Measurements from ENCODE around the gene IRF9. TPM values are rescaled to one million over a fixed set of nuclear protein-coding genes. Genes with fewer than 3 reads are reported as not detected.

Gene IRF9
- total and polyA plus RNA-seq, 2 of the 13 experiments (the other 11 are each of a cell fraction or from before 2014, with no cell fraction given): 14.9 to 49.7 TPM

GRCh38 chr14:24114532-24115421 is 46.3 kb upstream of the IRF9 start, which contains the start of the genes DCAF11 and NRL (continued):
- TF ChIP-seq MAZ (IDR thresholded peaks at IDR 0.05; ENCODE audit: borderline replicate concordance, low read depth, low read length) (peak; percentile 83), MAZ (CRISPR knock-in tag; IDR thresholded peaks at IDR 0.05; ENCODE audit: low read depth) (peak; percentile 99), BATF2 (CRISPR knock-in tag; IDR thresholded peaks at IDR 0.05) (no peak), SRSF1 (optimal IDR thresholded peaks at IDR 0.05; ENCODE audit: low read depth, low read length) (peak; percentile 60), HNRNPL (IDR thresholded peaks at IDR 0.05; ENCODE audit: low read depth, low read length) (0 out of 2 replicates have a peak, but pooled peaks have one; percentile 15), CHD2 (IDR thresholded peaks at IDR 0.05; ENCODE audit: low read depth, low read length) (peak; percentile 99), ZNF557 (CRISPR knock-in tag; IDR thresholded peaks at IDR 0.05) (no peak; the same call in none of the 2 replicates), HOXD1 (CRISPR knock-in tag; IDR thresholded peaks at IDR 0.05) (peak; percentile 100), ZFYVE20 (CRISPR knock-in tag; IDR thresholded peaks at IDR 0.05; ENCODE audit: borderline replicate concordance, low read depth) (0 out of 2 replicates have a peak, but pooled peaks have one; percentile 34), ZZZ3 (CRISPR knock-in tag; IDR thresholded peaks at IDR 0.05; ENCODE audit: borderline replicate concordance) (peak; percentile 77), ZNF331 (CRISPR knock-in tag; IDR thresholded peaks at IDR 0.05) (peak; percentile 96), TBX3 (IDR thresholded peaks at IDR 0.05; ENCODE audit: borderline replicate concordance) (peak; percentile 95), HOXA3 (CRISPR knock-in tag; IDR thresholded peaks at IDR 0.05) (peak; percentile 99), IKZF1 (IDR thresholded peaks at IDR 0.05) (no peak), JDP2 (CRISPR knock-in tag; IDR thresholded peaks at IDR 0.05; ENCODE audit: borderline replicate concordance) (no peak), NPAS2 (CRISPR knock-in tag; IDR thresholded peaks at IDR 0.05; ENCODE audit: borderline replicate concordance) (no peak), ZFP36 (IDR thresholded peaks at IDR 0.05; ENCODE audit: borderline replicate concordance, low read depth, low read length, partially characterized antibody) (no peak), ZNF44 (CRISPR knock-in tag; IDR thresholded peaks at IDR 0.05) (peak; percentile 99), ZNF546 (CRISPR knock-in tag; conservative IDR thresholded peaks at IDR 0.05) (peak; percentile 94)
- TF ChIP-seq, protein P1, sequence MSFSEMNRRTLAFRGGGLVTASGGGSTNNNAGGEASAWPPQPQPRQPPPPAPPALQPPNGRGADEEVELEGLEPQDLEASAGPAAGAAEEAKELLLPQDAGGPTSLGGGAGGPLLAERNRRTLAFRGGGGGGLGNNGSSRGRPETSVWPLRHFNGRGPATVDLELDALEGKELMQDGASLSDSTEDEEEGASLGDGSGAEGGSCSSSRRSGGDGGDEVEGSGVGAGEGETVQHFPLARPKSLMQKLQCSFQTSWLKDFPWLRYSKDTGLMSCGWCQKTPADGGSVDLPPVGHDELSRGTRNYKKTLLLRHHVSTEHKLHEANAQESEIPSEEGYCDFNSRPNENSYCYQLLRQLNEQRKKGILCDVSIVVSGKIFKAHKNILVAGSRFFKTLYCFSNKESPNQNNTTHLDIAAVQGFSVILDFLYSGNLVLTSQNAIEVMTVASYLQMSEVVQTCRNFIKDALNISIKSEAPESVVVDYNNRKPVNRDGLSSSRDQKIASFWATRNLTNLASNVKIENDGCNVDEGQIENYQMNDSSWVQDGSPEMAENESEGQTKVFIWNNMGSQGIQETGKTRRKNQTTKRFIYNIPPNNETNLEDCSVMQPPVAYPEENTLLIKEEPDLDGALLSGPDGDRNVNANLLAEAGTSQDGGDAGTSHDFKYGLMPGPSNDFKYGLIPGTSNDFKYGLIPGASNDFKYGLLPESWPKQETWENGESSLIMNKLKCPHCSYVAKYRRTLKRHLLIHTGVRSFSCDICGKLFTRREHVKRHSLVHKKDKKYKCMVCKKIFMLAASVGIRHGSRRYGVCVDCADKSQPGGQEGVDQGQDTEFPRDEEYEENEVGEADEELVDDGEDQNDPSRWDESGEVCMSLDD (CRISPR knock-in tag; IDR thresholded peaks at IDR 0.05; ENCODE audit: borderline replicate concordance): peak; percentile 35; the same call in 1 of the 2 replicates
- TF ChIP-seq, protein P2, sequence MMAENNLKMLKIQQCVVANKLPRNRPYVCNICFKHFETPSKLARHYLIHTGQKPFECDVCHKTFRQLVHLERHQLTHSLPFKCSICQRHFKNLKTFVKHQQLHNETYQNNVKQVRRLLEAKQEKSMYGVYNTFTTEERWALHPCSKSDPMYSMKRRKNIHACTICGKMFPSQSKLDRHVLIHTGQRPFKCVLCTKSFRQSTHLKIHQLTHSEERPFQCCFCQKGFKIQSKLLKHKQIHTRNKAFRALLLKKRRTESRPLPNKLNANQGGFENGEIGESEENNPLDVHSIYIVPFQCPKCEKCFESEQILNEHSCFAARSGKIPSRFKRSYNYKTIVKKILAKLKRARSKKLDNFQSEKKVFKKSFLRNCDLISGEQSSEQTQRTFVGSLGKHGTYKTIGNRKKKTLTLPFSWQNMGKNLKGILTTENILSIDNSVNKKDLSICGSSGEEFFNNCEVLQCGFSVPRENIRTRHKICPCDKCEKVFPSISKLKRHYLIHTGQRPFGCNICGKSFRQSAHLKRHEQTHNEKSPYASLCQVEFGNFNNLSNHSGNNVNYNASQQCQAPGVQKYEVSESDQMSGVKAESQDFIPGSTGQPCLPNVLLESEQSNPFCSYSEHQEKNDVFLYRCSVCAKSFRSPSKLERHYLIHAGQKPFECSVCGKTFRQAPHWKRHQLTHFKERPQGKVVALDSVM (CRISPR knock-in tag; IDR thresholded peaks at IDR 0.05): no peak; the same call in 1 of the 2 replicates
- TF ChIP-seq, protein P3, sequence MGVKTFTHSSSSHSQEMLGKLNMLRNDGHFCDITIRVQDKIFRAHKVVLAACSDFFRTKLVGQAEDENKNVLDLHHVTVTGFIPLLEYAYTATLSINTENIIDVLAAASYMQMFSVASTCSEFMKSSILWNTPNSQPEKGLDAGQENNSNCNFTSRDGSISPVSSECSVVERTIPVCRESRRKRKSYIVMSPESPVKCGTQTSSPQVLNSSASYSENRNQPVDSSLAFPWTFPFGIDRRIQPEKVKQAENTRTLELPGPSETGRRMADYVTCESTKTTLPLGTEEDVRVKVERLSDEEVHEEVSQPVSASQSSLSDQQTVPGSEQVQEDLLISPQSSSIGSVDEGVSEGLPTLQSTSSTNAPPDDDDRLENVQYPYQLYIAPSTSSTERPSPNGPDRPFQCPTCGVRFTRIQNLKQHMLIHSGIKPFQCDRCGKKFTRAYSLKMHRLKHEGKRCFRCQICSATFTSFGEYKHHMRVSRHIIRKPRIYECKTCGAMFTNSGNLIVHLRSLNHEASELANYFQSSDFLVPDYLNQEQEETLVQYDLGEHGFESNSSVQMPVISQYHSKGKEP (CRISPR knock-in tag; IDR thresholded peaks at IDR 0.05): peak; percentile 82; the same call in 1 of the 2 replicates

Measured in HepG2 (cell line).